Measurements from ENCODE around the gene THRAP3. TPM values are rescaled to one million over a fixed set of nuclear protein-coding genes. Genes with fewer than 3 reads are reported as not detected.
A peak's percentile ranks its signal among the peaks of the same experiment; 100 is the strongest.

Gene THRAP3
- total and polyA plus RNA-seq, 2 of the 8 experiments (the other 6 are each of a cell fraction or from before 2014, with no cell fraction given), result 40.2 to 183 TPM

GRCh38 chr1:36176106-36176949 is 47.9 kb upstream of the THRAP3 start (continued):
- TF ChIP-seq RAD21 (IDR thresholded peaks at IDR 0.05 in 1 of 2, conservative IDR thresholded peaks at IDR 0.05 in 1 of 2; ENCODE audit: low read depth in 2 of 2, low read length in 2 of 2), result peak; percentile 16 to 57; a peak in 3 of 4 replicates
- peak; percentile 7; the same call in 1 of the 2 replicates for TF ChIP-seq CHD2 (IDR thresholded peaks at IDR 0.05; ENCODE audit: low read length)
- no peak for TF ChIP-seq KDM4A (IDR thresholded peaks at IDR 0.05; ENCODE audit: low read depth, low read length, severe bottlenecking)
- TF ChIP-seq POLR2AphosphoS5 (IDR thresholded peaks at IDR 0.05; ENCODE audit: low read depth, low read length), result peak; percentile 62; the same call in 1 of the 2 replicates
- no peak for TF ChIP-seq CBX8 (IDR thresholded peaks at IDR 0.05; ENCODE audit: borderline replicate concordance, low read depth, low read length)
- no peak for TF ChIP-seq HDAC6 (IDR thresholded peaks at IDR 0.05; ENCODE audit: low read depth, low read length)
- peak; percentile 56 for TF ChIP-seq BACH1 (IDR thresholded peaks at IDR 0.05; ENCODE audit: low read length)
- TF ChIP-seq CTCF (IDR thresholded peaks at IDR 0.05; ENCODE audit: control extremely low read depth in 1 of 3, insufficient read depth in 1 of 3, low read depth in 1 of 3, low read length in 3 of 3), result peak; percentile 84 to 94 (median 87)
- TF ChIP-seq ASH2L (IDR thresholded peaks at IDR 0.05; ENCODE audit: low read length), result peak; percentile 52
- TF ChIP-seq CHD1 (IDR thresholded peaks at IDR 0.05; ENCODE audit: low read depth, low read length), result no peak
- TF ChIP-seq E2F6 (IDR thresholded peaks at IDR 0.05), result peak; percentile 64; the same call in 1 of the 2 replicates
- TF ChIP-seq SRF (IDR thresholded peaks at IDR 0.05; ENCODE audit: low read depth, low read length), result no peak
- TF ChIP-seq TAF1 (IDR thresholded peaks at IDR 0.05; ENCODE audit: low read depth, low read length), result peak; percentile 57
- peak; percentile 68; the same call in 1 of the 2 replicates for TF ChIP-seq MAX (IDR thresholded peaks at IDR 0.05)
- no peak for TF ChIP-seq JUN (IDR thresholded peaks at IDR 0.05; ENCODE audit: low read depth, low read length)
- peak in 1 of 2 experiments; percentile 40; a peak in 1 of 4 replicates for TF ChIP-seq HDAC2 (IDR thresholded peaks at IDR 0.05; ENCODE audit: borderline replicate concordance in 1 of 2, low read depth in 2 of 2, low read length in 2 of 2)
- TF ChIP-seq POLR2A (IDR thresholded peaks at IDR 0.05; ENCODE audit: control extremely low read depth in 1 of 2, low read depth in 2 of 2, low read length in 2 of 2), result peak in 1 of 2 experiments; percentile 24; a peak in 1 of 3 replicates
- TF ChIP-seq TAF7 (optimal IDR thresholded peaks at IDR 0.05; ENCODE audit: borderline replicate concordance, low read depth, low read length), result peak; percentile 34

All from H1 (cell line).